ENCODE measurements around the gene ADRA1B.

- TF ChIP-seq POLR2A (IDR thresholded peaks at IDR 0.05; ENCODE audit: low read length): no peak
- TF ChIP-seq GATA1 (IDR thresholded peaks at IDR 0.05; ENCODE audit: low read depth, low read length): no peak
Observed at GRCh38 chr5:159881967-159882366, 34.3 kb upstream of the ADRA1B start.
